Prostate gland (tissue), 2 donors: Measurements from ENCODE around the gene DACT1.

ENCODE experiments used
- CTCF ChIP-seq, 4 experiments: fragments of 200-600 bp in 2 of 4; fragments of 450-650 bp in 2 of 4; sonication (generic) in 2 of 4; IDR thresholded peaks; 1 replicate in 3 of 4; 2 replicates in 1 of 4; pipeline ENCODE4 v1.5.1; 2016 to 2019; ENCODE audit warnings: antibody characterized with exemption in 4 of 4, mild to moderate bottlenecking in 2 of 4, moderate library complexity in 2 of 4
- POLR2A ChIP-seq: fragments of 450-650 bp; IDR thresholded peaks from one replicate; pipeline ENCODE4 v1.6.1; 2016; ENCODE audit warnings: antibody characterized with exemption, mild to moderate bottlenecking

GRCh38 chr14:58687232-58687795 lies 49.6 kb downstream of the DACT1 start:
- no peak for TF ChIP-seq CTCF (IDR thresholded peaks at IDR 0.05)
- no peak for TF ChIP-seq POLR2A
